HG02798 (cell line): ENCODE measurements around the gene ARAF.

Experiments
- ATAC-seq: cut with Tn5 transposase; IDR thresholded peaks from one replicate; pipeline ENCODE4 v1.9.1; 2021; ENCODE audit warnings: mild to moderate bottlenecking; ENCODE audit not compliant: unreplicated experiment, poor library complexity

The ARAF gene

GRCh38 chrX:47618923-47619485 is 58.0 kb downstream of the ARAF start:
- no peak for ATAC-seq

- ATAC-seq: peak; percentile 82
Measured at GRCh38 chrX:47619486-47620302, 58.7 kb downstream of the ARAF start, which contains the start of gene SYN1. SYN1 (minus strand) TSS chrX:47619857; CDS start chrX:47619728, 129 bp downstream.

GRCh38 chrX:47620303-47620685 is 59.3 kb downstream of the ARAF start:
- ATAC-seq: no peak
